C4-2B (cell line): ENCODE data around the gene LOXL4.

Experiments used
- H3K27ac ChIP-seq: fragments of 450-650 bp; 2 replicates; pipeline ENCODE4 v1.5.1; 2017
- ZFX ChIP-seq: fragments of 450-650 bp; IDR thresholded peaks from 2 replicates; pipeline ENCODE4 v1.6.1; 2017
- TF ChIP-seq, protein P1 (sequence below): fragments of 450-650 bp; conservative IDR thresholded peaks from 2 replicates; pipeline ENCODE4 v1.5.1; 2017; ENCODE audit warnings: mild to moderate bottlenecking

LOXL4 gene

DNA sequence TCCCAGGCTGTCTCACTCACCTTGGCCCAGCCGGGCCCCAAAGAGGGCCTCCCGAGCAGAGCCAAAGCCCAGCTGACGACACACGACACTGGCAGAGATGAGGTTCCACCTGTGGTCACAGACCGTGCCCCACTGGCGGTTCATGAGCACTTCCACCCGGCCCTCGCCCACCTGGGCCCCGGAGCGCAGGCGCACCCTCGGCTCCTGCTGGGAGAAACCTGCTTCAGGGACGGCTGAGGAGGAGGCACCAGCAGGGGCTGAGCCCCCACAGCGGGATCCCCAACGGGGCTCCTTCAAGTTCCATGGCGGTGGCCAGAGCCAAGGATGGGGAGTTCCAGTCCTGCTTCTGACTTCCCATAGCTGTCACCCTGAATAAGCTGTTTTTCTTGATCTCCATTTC lies 10.0 kb downstream of the LOXL4 start:
- H3K27ac ChIP-seq, result no peak overlapping the region
- TF ChIP-seq, protein P1, sequence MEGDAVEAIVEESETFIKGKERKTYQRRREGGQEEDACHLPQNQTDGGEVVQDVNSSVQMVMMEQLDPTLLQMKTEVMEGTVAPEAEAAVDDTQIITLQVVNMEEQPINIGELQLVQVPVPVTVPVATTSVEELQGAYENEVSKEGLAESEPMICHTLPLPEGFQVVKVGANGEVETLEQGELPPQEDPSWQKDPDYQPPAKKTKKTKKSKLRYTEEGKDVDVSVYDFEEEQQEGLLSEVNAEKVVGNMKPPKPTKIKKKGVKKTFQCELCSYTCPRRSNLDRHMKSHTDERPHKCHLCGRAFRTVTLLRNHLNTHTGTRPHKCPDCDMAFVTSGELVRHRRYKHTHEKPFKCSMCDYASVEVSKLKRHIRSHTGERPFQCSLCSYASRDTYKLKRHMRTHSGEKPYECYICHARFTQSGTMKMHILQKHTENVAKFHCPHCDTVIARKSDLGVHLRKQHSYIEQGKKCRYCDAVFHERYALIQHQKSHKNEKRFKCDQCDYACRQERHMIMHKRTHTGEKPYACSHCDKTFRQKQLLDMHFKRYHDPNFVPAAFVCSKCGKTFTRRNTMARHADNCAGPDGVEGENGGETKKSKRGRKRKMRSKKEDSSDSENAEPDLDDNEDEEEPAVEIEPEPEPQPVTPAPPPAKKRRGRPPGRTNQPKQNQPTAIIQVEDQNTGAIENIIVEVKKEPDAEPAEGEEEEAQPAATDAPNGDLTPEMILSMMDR, result no peak
- no peak for TF ChIP-seq ZFX

DNA sequence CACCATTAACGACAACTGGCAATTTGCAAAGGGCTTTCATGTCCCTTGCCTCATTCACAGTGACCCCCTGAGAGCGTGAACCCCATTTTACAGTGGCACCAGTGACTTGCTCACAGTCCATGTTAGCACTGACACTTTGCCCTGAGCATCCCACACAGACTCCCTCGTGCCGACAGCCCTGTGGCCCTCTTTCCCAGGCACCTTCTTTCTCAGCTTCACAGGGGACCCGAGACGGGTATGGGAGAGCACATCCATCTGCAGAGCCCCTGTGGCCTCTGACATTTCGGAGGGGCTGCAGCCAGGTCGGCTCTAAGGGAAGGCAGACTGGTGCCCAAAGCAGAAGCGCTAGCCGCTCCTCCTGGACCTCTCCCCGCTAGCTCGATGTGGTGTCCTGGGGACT lies 10.8 kb downstream of the LOXL4 start:
- H3K27ac ChIP-seq, result no peak overlapping the region
- TF ChIP-seq, protein P1, result no peak
- no peak for TF ChIP-seq ZFX

DNA sequence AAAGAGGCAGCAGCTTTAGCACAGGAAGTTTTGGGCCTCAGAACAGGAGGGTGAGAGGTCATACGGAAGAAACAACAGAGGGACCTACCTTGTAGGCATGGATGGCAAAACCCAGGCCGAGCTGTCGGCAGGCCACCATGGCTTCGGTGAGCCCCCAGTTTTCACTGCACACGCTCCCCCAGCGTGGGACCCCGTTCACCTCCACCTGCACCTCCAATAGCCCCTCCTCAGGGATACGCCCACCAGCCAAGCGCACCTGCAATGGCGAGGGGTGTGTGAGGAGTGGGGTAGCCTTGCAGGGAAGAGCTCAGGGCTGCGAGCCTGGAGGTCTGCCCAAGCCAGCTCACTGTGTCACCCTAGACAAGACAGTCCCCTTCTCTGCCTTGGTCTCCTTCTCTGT lies 11.3 kb downstream of the LOXL4 start:
- TF ChIP-seq, protein P1, result no peak
- TF ChIP-seq ZFX, result no peak
- no peak overlapping the region for H3K27ac ChIP-seq

DNA sequence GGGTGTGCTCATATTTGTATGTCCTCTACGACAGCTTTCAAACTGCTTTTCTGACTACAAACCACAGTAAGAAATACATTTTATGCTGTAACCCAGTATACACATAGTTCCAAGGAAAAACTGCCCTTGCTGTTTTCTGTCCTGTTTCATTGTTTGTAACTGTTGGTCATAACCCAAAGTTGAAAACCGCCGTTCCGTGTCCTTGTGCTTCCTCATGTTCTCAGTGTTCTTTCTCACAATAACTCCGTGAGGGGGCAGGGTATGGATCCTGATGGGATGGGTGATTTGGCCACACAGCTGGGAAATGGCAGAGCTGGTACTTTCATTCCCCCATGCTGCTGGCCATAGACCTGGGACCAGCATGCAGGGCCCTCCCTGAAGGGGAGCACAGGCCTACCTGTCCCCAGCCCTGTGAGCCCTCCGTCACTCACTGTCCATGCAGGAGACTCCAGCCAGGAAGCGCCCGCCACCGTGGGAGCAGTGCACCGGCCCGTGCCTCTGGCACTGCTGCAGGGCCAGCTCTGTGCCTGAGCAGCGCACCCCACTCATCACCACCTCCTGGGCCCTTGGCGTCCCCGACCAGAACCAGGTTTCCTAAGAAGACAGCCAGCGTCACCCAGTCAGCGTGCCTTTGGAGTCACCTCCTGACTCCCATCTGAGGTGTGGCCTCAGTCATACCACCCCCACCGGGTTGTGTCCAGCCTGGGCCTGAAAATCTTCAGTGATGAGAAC lies 12.7 kb downstream of the LOXL4 start:
- H3K27ac ChIP-seq, result no peak overlapping the region
- no peak for TF ChIP-seq ZFX

DNA sequence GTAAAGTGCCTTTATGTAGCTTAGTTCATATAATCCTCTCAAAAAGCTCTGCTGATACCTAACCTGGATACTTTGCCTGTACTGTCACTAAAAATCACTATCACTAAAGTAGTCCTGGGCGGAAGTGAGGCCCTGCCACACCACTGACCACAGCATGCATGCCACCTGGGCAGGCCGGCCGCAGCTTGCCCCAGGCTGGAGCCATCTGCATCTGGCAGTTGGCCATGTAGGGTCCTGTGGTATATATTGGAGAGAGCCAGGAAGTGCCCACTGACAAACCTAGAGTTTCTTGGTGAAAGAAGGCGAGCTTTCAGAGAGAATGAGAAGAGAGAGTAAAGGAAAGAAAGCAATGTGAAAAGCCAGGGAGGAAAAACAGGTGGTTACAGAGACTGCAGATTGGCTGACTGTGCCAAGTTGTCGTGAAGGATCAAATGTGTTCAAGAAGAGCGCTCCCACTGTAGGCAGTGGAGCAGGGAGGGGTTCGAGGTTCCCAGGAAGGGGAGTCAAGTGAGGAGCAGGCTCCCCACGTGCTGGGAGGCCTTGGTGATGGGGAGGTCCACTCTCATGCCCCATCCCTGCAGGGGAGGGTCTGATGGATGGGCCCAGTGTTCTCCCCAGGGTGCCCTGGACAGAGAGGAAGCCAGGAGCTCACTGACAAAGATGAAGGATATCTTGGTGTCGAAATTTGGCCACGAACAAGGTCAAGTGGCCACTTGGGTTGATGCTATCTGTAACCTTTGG lies 13.6 kb downstream of the LOXL4 start:
- no peak overlapping the region for H3K27ac ChIP-seq
- no peak for TF ChIP-seq ZFX
- TF ChIP-seq, protein P1, result no peak

DNA sequence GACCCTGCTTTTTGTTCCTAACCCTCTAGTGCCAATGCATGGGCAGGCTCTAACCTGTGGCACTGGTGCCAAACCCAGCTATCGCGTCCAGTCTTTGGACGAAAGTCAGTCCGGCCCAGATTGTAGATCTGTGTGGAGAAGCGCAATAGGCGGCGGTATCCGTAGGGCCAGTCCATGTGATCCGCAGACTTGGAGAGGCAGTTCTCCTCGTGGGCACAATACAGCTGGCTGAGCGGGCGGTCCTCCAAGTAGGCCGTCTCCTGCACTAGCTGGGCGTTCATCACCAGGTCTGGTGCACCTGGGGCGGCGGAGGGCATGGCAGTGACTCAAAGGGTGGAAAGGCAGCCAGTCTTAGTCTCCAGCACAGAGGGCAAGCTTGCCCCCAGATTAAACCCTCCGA lies 14.5 kb downstream of the LOXL4 start:
- no peak for TF ChIP-seq ZFX
- TF ChIP-seq, protein P1, result no peak
- no peak overlapping the region for H3K27ac ChIP-seq

DNA sequence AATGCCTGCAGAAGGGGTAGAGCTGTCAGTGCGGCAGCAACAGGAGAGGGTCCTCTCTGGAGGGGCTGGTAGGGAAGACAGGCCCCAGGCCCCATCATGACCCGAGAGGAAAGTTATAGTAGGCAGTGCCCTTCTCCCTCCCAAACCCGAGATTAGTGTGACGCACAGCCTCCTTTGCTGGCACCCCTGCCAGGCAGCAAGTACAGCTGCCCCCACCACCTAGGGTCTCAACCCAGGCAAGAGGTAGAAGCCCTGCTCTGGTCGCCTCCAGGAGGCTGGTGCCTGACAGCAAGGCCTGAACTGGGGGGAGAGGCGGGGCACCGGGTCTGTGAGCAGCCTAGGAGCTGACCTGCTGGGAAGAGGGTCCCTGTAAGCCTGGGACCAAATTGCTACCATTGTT lies 15.5 kb downstream of the LOXL4 start:
- TF ChIP-seq, protein P1, result no peak
- no peak for TF ChIP-seq ZFX
- H3K27ac ChIP-seq, result no peak overlapping the region

DNA sequence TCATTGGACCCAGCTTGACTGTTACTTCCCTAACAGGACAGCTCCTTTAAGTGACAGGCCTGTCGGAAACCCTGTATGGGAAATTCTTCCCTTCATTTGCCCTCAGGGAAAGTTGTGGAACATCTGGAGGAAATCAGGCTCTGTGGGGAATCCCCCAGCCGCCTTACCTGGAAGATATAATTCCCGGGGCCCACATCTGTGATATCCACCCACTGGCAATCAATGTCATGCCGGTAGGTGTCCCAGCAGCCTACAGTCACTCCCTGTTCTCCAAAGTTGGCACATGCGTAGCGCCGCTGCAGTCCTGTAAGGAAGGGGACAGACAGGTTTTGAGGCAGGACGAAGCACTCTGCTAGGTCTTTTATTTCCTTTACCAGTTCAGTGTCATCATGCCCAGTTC lies 16.6 kb downstream of the LOXL4 start:
- TF ChIP-seq, protein P1, result no peak
- no peak for TF ChIP-seq ZFX
- H3K27ac ChIP-seq, result no peak overlapping the region
